Midbrain (tissue), 1 donor: ENCODE data around the gene DNAJC5.

ENCODE experiments used
- DNase-seq: peaks from one replicate; lab custom pipeline; 2025; lab: John Stamatoyannopoulos, UW

The DNAJC5 gene

DNA sequence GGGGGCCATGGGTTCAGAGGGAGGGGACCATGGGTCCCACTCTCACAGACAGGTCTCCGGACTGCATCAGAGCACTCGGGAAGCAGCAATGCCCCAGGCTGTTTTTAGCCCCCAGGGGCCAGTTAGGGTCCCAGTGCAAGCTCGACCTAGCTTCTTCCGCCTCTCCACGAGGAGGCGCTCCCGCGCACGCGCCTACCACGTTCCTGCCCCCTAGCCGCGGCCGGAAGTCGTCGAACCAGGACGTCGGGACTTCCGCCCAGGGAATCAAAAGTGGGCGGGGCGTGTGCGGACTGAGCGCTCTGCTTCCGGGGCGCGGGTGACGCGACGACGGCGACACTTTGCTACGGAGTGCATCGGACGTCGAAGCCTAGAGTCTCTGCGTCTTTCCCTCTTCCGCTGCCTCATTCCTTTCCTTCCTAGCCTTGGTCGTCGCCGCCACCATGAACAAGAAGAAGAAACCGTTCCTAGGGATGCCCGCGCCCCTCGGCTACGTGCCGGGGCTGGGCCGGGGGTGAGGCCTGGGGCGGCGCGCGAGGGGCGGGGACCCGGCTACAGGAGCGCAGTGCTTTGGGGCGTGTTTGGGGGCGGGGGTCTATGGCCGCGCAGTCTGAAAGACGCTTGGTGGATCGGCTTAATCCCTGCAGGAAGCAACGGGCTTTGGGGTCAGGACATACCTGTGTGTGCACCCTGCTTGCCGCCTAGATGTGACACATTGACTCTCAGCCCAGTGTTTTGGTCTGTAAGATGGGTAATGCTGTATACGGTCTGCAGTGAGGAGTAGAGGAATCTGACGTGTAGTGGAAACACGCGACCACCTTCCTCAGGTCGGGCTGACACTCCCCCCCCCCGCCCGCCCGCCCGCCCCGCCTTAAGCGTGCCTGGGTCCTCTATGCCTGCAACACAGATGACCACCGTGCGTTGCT is 86.1 kb downstream of the DNAJC5 start, which contains the start of gene PRPF6:
PRPF6 (plus strand) TSS at position 327 of the 923 bp plus-strand sequence; CDS start at position 441, 114 bp downstream.
- DNase-seq = peak; percentile 95

DNA sequence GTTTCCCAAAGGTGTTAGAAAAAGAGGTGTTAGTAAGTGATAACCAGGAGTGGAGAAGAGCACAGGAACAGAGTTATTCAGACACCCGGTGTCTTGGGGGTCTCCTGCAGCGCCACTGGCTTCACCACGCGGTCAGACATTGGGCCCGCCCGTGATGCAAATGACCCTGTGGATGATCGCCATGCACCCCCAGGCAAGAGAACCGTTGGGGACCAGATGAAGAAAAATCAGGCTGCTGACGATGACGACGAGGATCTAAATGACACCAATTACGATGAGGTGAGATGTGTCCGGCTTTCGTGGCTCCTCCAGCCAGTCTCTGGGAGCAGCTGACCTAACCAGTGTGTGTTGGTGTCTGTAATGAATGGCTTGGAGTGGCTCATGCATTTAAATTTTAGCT is 88.0 kb downstream of the DNAJC5 start:
- DNase-seq = no peak
